A673 (cell line): ENCODE measurements around the gene RNF223.

ENCODE experiments used
- CTCF ChIP-seq: fragments of 300-800, 200-600 bp; sonication (generic); conservative IDR thresholded peaks from 2 replicates; pipeline ENCODE4 v1.5.1; 2017; ENCODE audit warnings: low read depth, mild to moderate bottlenecking, antibody characterized with exemption, low read length, moderate library complexity, mixed read lengths
- EZH2 ChIP-seq: fragments of 200-600 bp; sonication (generic); IDR thresholded peaks from 2 replicates; pipeline ENCODE4 v1.6.1; 2017; ENCODE audit warnings: borderline replicate concordance, low read depth, mild to moderate bottlenecking, mixed read lengths, antibody characterized with exemption, low read length; ENCODE audit not compliant: poor library complexity, severe bottlenecking

DNA sequence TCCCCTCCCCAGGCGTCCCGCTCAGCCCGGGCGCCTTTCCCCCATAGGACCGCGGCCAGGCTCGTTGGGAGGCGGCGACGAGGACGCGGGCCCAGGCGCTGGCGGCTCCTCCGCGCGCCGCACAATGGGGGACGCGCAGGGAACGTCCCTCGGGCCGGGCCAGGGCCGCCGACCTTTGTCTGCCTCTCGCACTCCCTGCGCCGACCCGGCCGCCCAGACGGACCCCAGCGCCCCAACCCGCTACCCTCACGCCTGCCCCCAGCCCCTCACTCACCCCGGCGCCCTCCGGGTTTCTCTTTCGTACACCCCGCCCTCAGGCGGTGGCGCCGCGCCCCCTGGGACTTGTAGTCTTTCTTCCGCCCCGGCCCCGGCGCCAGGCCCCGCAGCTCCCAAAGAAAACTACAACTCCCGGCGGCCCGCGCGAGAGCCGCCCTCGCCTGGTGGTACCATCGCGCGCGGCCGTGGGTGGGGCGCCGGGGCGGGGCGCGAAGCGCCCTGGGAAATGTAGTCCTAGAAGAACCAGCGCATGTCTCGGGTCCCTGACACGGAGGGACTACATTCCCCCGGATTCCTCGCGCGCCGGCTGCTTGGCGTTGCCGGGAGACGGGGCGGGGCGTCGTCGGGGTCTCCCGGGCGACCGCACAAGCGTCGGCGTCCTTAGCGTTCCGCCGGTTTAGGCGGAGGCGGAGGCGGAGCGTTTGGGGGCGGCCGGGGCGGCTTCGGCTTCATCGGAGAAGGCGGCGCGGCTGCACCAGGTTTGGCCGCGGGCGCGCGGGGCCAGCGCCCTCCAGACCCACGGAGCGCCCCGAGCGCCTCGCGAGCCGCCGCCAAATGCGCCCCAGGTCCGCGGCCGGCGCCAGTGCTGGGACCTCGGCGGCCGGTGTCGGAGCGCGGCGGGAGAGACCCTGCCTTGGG lies 41.9 kb upstream of the RNF223 start, which contains the start of gene C1orf159:
- no peak for TF ChIP-seq CTCF
- no peak for TF ChIP-seq EZH2
